ENCODE results near the gene USP44.

DNA sequence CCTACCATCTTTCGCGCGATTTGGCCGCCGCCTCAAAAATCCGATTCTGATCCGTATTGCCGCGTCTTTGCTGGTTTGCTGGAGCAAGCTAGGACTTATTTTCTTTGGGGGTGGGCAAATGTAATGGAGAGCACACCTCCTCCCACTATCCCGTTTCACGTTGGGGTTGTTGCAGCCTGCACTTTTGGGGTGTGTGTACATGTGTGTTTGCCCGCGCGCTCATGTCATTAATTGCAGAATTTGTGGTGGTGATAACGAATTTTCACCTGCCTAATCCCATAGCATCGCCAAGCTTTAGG lies 76.7 kb downstream of the USP44 start:
- TF ChIP-seq, protein P1, sequence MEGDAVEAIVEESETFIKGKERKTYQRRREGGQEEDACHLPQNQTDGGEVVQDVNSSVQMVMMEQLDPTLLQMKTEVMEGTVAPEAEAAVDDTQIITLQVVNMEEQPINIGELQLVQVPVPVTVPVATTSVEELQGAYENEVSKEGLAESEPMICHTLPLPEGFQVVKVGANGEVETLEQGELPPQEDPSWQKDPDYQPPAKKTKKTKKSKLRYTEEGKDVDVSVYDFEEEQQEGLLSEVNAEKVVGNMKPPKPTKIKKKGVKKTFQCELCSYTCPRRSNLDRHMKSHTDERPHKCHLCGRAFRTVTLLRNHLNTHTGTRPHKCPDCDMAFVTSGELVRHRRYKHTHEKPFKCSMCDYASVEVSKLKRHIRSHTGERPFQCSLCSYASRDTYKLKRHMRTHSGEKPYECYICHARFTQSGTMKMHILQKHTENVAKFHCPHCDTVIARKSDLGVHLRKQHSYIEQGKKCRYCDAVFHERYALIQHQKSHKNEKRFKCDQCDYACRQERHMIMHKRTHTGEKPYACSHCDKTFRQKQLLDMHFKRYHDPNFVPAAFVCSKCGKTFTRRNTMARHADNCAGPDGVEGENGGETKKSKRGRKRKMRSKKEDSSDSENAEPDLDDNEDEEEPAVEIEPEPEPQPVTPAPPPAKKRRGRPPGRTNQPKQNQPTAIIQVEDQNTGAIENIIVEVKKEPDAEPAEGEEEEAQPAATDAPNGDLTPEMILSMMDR (IDR thresholded peaks at IDR 0.05; ENCODE audit: insufficient read depth, low read length, poor library complexity, severe bottlenecking) = no peak
- TF ChIP-seq EZH2phosphoT487 (conservative IDR thresholded peaks at IDR 0.05; ENCODE audit: low read length) = no peak

All from SU-DHL-6 (cell line).